MM.1S (cell line): ENCODE results near the gene CDCP2.
A peak's percentile ranks its signal among the peaks of the same experiment; 100 is the strongest.

Experiments used
- DNase-seq: peaks from one replicate; pipeline ENCODE4 v3.0.0-alpha.2; 2015
- H2AFZ ChIP-seq: fragments of 300-600 bp; sonication (generic); 2 replicates; pipeline ENCODE4 v1.6.0; 2016; ENCODE audit warnings: antibody characterized with exemption, low read length
- H3F3A ChIP-seq: fragments of 300-600 bp; sonication (generic); 2 replicates; pipeline ENCODE4 v1.6.1; 2016; ENCODE audit warnings: mild to moderate bottlenecking, antibody characterized with exemption, low read length, moderate library complexity, mixed read lengths; ENCODE audit not compliant: insufficient read depth
- H3K27ac ChIP-seq: fragments of 300-600 bp; sonication (generic); 2 replicates; pipeline ENCODE4 v1.5.1; 2016; ENCODE audit warnings: mild to moderate bottlenecking, low read length
- H3K27me3 ChIP-seq: fragments of 300-600 bp; sonication (generic); replicated peaks from 2 replicates; pipeline ENCODE4 v1.6.0; 2016; ENCODE audit warnings: low read length; ENCODE audit not compliant: insufficient read depth
- H3K36me3 ChIP-seq: fragments of 300-600 bp; sonication (generic); replicated peaks from 2 replicates; pipeline ENCODE4 v1.6.1; 2016; ENCODE audit warnings: mild to moderate bottlenecking, low read length, mixed read lengths; ENCODE audit not compliant: insufficient read depth
- H3K4me1 ChIP-seq: fragments of 300-600 bp; sonication (generic); 2 replicates; pipeline ENCODE4 v1.6.1; 2016; ENCODE audit warnings: low read length, mixed read lengths
- H3K4me2 ChIP-seq: fragments of 300-600 bp; sonication (generic); 2 replicates; pipeline ENCODE4 v1.6.0; 2016; ENCODE audit warnings: low read depth, low read length
- H3K4me3 ChIP-seq: fragments of 300-600 bp; sonication (generic); 2 replicates; pipeline ENCODE4 v1.5.1; 2016; ENCODE audit warnings: low read length, mixed read lengths
- H3K79me2 ChIP-seq: fragments of 300-600 bp; sonication (generic); 2 replicates; pipeline ENCODE4 v1.6.1; 2016; ENCODE audit warnings: mixed run types, low read length, mixed read lengths
- H3K9ac ChIP-seq: fragments of 300-600 bp; sonication (generic); 2 replicates; pipeline ENCODE4 v1.6.1; 2016; ENCODE audit warnings: low read length, mixed read lengths
- H3K9me2 ChIP-seq: fragments of 300-600 bp; sonication (generic); replicated peaks from 2 replicates; pipeline ENCODE4 v1.6.1; 2016; ENCODE audit warnings: mild to moderate bottlenecking, low read length, mixed read lengths; ENCODE audit not compliant: insufficient read depth
- H3K9me3 ChIP-seq: fragments of 300-600 bp; sonication (generic); replicated peaks from 2 replicates; pipeline ENCODE4 v1.6.1; 2016; ENCODE audit warnings: mild to moderate bottlenecking, low read length, mixed read lengths; ENCODE audit not compliant: insufficient read depth
- H4K20me1 ChIP-seq: fragments of 300-600 bp; sonication (generic); 2 replicates; pipeline ENCODE4 v1.6.1; 2016; ENCODE audit warnings: mild to moderate bottlenecking, low read length, moderate library complexity, mixed read lengths; ENCODE audit not compliant: insufficient read depth
- CTCF ChIP-seq: fragments of 300-600 bp; sonication (generic); IDR thresholded peaks from 2 replicates; pipeline ENCODE4 v1.5.1; 2016; ENCODE audit warnings: antibody characterized with exemption, low read length, mixed read lengths
- EZH2 ChIP-seq: fragments of 300-600 bp; sonication (generic); optimal IDR thresholded peaks from 2 replicates; pipeline ENCODE3; 2017; ENCODE audit warnings: low read depth, mild to moderate bottlenecking, antibody characterized with exemption, low read length, mixed read lengths
- EZH2phosphoT487 ChIP-seq: fragments of 300-600 bp; sonication (generic); IDR thresholded peaks from 2 replicates; pipeline ENCODE4 v1.6.1; 2018; ENCODE audit warnings: antibody characterized with exemption, low read length

The CDCP2 gene

GRCh38 chr1:54125386-54126070, 27.3 kb downstream of the CDCP2 start:
- Histone ChIP-seq H3K4me3 (no peak overlapping the region), H3K9me2 (no peaks in the 10 kb centered on the region), H3K36me3 (no peaks in the 10 kb centered on the region), H3K79me2 (no peaks in the 10 kb centered on the region), H3K9ac (no peak overlapping the region), H3K9me3 (no peaks in the 10 kb centered on the region), H3K27me3 (no peaks in the 10 kb centered on the region), H3K4me1 (peaks cover 11% of the 10 kb centered on the region), H4K20me1 (no peaks in the 10 kb centered on the region), H3K27ac (no peak overlapping the region), H3F3A (no peaks in the 10 kb centered on the region), H3K4me2 (no peak overlapping the region), H2AFZ (no peak overlapping the region)
- TF ChIP-seq EZH2 = no peak
- no peak for TF ChIP-seq CTCF
- no peak for TF ChIP-seq EZH2phosphoT487
- no peak for DNase-seq

GRCh38 chr1:54124906-54125305, 27.9 kb downstream of the CDCP2 start:
- H3K4me1 ChIP-seq = peaks cover 11% of the 10 kb centered on the region
- no peak overlapping the region for H3K9ac ChIP-seq
- no peak for DNase-seq
- H3K36me3 ChIP-seq = no peaks in the 10 kb centered on the region
- no peaks in the 10 kb centered on the region for H4K20me1 ChIP-seq
- no peaks in the 10 kb centered on the region for H3K9me3 ChIP-seq
- no peaks in the 10 kb centered on the region for H3F3A ChIP-seq
- no peaks in the 10 kb centered on the region for H3K79me2 ChIP-seq
- TF ChIP-seq CTCF (no peak), EZH2phosphoT487 (no peak), EZH2 (no peak)
- no peak overlapping the region for H3K4me2 ChIP-seq
- no peak overlapping the region for H3K27ac ChIP-seq
- H3K9me2 ChIP-seq = no peaks in the 10 kb centered on the region
- H2AFZ ChIP-seq = no peak overlapping the region
- H3K27me3 ChIP-seq = no peaks in the 10 kb centered on the region
- no peak overlapping the region for H3K4me3 ChIP-seq

- peaks cover 11% of the 10 kb centered on the region for H3K4me1 ChIP-seq
- no peaks in the 10 kb centered on the region for H4K20me1 ChIP-seq
- no peaks in the 10 kb centered on the region for H3K27me3 ChIP-seq
- H3K4me3 ChIP-seq = no peak overlapping the region
- H3K27ac ChIP-seq = no peak overlapping the region
- peak overlapping the region; percentile 27; the same call in 1 of the 2 replicates for H3K4me2 ChIP-seq
- no peak overlapping the region for H3K9ac ChIP-seq
- DNase-seq = peak; percentile 21
- H3K9me3 ChIP-seq = no peaks in the 10 kb centered on the region
- no peaks in the 10 kb centered on the region for H3K36me3 ChIP-seq
- H3K9me2 ChIP-seq = no peaks in the 10 kb centered on the region
- H2AFZ ChIP-seq = peak overlapping the region; percentile 43; the same call in 1 of the 2 replicates
- no peaks in the 10 kb centered on the region for H3F3A ChIP-seq
- no peaks in the 10 kb centered on the region for H3K79me2 ChIP-seq
- TF ChIP-seq CTCF (no peak), EZH2phosphoT487 (no peak), EZH2 (no peak)
Observed at GRCh38 chr1:54124472-54124871, 28.3 kb downstream of the CDCP2 start.
